NT2/D1 (cell line): ENCODE measurements around the gene SPOCK1.

Experiments used
- YY1 ChIP-seq: IDR thresholded peaks from 2 replicates; pipeline ENCODE4 v1.6.1; 2011; ENCODE audit not compliant: insufficient read length, insufficient read depth
- ZNF274 ChIP-seq: IDR thresholded peaks from 2 replicates; pipeline ENCODE4 v1.6.1; 2011; ENCODE audit warnings: mild to moderate bottlenecking, low read depth, low read length

DNA sequence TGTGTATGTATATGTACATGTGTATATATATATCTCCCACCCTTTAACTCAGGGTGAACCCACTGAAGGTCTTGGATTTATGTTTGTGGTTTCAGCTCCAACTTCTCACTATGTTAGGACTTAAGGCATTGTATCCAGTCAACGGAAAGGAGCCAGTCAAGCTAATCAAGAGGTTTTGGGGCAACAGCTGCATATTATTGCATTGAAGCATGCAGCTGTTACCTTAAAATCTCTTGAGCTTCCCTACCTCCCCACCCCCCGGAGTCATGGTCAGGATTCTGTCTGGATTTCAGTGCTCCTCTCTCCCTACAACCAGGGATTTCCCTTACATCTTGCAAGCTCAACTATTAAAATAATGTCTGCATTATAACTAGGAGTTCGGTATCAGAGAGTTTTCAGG, 399.5 kb downstream of the SPOCK1 start:
- no peak for TF ChIP-seq YY1
- TF ChIP-seq ZNF274: no peak
